Measurements from ENCODE around the gene RER1.

The RER1 gene

DNA sequence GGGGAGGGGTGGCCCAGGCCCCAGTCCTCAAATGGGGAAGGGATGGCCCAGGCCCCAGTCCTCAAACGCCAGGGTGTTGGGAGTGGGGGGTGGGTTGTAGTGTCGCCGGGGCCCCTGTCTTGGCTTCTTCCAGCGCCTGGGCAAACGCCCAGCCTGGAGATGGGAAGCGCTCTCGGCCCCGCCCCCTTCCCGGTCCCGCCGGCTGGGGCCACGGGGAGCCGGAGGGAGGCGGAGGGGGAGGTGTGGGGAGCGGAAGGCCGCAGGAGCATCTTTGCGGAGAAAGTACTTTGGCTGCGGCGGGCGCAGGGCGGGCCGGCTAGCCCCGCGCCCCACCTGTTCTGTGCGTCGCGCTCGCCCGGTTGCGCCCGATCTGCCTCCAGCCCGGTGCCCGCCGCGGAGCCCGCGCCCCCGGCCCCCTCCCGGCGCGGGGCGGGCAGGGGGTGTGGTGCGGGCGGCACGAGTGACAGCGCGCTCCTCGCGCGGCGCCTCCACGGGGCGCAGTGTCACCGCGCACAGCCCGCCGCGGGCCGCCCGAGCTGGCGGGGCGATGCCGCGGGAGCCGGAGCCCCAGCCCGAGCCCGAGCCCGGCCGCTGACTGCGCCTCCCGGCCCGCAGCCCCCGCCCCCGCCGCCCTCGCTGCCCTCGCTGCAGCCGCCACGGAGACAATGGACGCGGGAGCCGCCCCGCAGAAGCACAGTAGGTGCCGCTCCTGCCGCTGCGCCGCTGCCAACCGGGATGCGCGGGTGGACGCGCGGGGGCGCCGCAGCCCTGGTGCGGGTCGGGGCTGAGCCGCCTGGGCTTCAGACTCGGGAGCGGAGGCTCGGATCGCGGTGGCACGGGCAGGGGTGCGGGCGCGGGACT lies 51.9 kb downstream of the RER1 start:
- TF ChIP-seq, protein P1, sequence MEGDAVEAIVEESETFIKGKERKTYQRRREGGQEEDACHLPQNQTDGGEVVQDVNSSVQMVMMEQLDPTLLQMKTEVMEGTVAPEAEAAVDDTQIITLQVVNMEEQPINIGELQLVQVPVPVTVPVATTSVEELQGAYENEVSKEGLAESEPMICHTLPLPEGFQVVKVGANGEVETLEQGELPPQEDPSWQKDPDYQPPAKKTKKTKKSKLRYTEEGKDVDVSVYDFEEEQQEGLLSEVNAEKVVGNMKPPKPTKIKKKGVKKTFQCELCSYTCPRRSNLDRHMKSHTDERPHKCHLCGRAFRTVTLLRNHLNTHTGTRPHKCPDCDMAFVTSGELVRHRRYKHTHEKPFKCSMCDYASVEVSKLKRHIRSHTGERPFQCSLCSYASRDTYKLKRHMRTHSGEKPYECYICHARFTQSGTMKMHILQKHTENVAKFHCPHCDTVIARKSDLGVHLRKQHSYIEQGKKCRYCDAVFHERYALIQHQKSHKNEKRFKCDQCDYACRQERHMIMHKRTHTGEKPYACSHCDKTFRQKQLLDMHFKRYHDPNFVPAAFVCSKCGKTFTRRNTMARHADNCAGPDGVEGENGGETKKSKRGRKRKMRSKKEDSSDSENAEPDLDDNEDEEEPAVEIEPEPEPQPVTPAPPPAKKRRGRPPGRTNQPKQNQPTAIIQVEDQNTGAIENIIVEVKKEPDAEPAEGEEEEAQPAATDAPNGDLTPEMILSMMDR (conservative IDR thresholded peaks at IDR 0.05; ENCODE audit: low read depth, low read length), result no peak
- peak overlapping the region; percentile 27 for H3K4me3 ChIP-seq (ENCODE audit: low read length)
- DNase-seq (ENCODE audit: low read depth), result no peak

DNA sequence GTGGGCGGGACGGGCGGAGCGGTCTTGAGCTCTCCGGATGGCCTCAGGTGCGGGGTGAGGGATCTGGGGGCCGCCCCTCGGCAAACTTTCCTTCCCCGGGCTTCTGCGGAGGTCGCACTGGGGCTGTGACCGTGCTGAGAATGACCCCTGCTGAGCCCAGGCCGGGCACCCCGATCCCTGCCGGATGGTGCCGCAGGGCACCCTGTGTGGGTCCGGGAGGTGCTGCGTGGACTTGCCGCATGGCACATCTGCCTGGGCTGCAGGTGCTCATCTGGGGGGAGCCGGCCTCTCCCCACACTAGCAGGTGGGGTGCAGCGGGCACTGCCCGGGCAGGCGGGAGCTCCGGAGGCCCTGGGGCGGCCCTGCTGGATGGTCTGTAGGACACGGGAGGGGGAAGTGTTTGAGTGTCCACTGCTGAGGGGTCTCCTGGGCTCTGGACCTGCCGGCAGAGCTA lies 52.5 kb downstream of the RER1 start:
- DNase-seq (ENCODE audit: low read depth), result no peak
- peak overlapping the region; percentile 27 for H3K4me3 ChIP-seq (ENCODE audit: low read length)
- TF ChIP-seq, protein P1 (conservative IDR thresholded peaks at IDR 0.05; ENCODE audit: low read depth, low read length), result no peak

DNA sequence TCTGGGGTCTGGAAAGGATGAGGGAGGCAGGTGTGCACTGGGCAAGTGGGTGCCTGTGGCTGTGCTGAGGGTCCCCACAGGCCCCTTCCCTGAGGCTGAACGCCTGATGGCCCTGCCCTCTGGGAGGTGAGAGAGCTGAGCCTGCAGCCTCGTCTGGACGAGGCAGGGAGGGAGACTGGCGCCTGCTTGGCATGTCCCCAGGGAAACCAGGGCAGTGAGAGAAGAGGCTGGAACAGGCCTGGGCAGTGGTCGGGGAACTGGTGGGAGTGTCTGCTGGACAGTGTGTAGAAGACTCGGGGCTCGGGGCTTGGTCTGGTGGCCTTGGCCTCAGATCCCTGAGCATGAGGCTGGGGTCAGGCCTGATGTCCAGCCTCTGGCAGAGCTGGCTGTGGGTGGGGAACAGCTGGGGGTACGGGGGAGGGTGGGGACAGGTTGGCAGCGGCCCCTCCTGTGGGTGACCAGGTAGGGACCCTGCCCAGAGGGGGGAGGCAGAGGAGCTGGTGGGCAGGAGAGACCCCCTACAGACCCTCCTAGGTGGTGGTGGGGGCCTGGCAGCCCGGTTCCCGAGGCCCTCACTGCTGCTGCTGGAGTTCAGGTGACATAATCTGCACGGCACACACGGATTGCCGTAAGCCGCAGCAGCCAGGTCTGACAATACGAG lies 53.7 kb downstream of the RER1 start:
- no peak overlapping the region for H3K4me3 ChIP-seq (ENCODE audit: low read length)
- TF ChIP-seq, protein P1 (conservative IDR thresholded peaks at IDR 0.05; ENCODE audit: low read depth, low read length), result no peak
- DNase-seq (ENCODE audit: low read depth), result no peak

DNA sequence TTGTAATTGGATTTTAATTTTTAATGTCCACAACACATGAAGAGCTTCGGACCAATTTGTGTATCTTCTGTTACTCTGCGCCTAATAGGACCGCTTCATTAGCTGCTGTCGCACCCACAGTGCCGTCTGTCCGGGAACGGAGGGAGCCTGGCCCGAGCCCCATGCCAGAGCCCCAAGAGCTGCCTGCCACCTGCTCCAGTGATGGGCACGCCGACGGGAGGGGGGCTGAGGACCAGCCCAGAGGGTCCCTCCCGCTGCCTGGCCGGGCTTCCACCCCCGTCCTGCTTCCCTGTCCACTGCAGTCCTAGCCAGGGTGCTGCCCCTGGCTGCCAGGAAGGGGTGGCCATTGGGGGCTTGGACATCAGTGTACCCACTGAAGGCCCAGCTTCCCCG lies 54.2 kb downstream of the RER1 start:
- no peak overlapping the region for H3K4me3 ChIP-seq (ENCODE audit: low read length)
- no peak for DNase-seq (ENCODE audit: low read depth)
- TF ChIP-seq, protein P1 (conservative IDR thresholded peaks at IDR 0.05; ENCODE audit: low read depth, low read length), result no peak

DNA sequence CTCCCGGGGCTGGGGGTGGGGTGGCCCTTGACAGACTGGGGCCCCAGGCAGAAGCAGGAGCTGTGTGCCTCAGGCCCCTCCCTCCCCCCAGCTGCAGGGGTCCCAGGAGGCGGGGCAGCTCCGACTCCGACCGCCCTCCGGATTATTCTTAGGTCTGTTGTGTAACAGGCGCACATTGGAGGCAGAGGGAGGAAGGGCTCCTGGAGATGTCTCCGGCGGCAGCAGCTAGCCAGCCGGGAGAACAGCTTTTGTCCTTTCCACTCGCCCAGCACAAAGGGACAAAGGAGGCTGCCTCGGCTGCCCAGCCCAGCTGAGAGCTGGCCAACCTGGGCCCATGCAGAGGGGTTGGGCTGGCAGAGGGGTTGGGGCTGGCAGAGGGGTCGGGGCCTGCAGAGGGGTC lies 54.8 kb downstream of the RER1 start:
- TF ChIP-seq, protein P1 (conservative IDR thresholded peaks at IDR 0.05; ENCODE audit: low read depth, low read length), result no peak
- peak; percentile 53 for DNase-seq (ENCODE audit: low read depth)
- H3K4me3 ChIP-seq (ENCODE audit: low read length), result no peak overlapping the region

DNA sequence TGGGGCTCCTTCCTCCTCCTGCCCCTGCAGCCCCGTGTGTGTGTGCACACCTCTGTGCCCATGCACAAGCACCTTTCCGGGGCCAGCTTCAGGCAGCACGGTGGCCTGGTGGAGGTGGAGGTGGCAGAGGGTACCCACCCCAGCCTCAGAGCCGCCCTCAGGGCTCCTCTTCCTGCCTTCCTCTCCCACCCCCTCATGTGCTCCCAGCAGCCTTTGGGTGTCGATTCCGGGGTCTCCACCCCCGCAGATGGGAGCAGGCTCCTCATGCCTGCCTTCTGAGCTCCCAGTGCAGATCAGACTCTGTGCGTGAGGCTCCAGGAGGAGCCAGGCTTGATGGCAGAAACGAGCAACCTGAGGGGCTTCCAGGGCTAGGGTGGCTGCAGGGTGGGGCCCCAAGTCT lies 55.2 kb downstream of the RER1 start:
- no peak overlapping the region for H3K4me3 ChIP-seq (ENCODE audit: low read length)
- TF ChIP-seq, protein P1 (conservative IDR thresholded peaks at IDR 0.05; ENCODE audit: low read depth, low read length), result no peak

More for the DNA sequence above, 55.2 kb downstream of the RER1 start:
- DNase-seq (ENCODE audit: low read depth), result no peak
